Erythroblast (primary cell): ENCODE results near the gene RETSAT.
"Not testable (repeated sequence)": the region's sequence is repeated elsewhere in the genome, so short reads cannot be mapped to it uniquely, and the experiment has no call there.

Experiments
- DNase-seq, 2 experiments: peaks; one replicate each; lab custom pipeline; 2025; lab: John Stamatoyannopoulos, UW
- GATA1 ChIP-seq: IDR thresholded peaks from 2 replicates; pipeline ENCODE4 v1.6.1; 2011; ENCODE audit warnings: low read depth, mild to moderate bottlenecking, control low read depth, low read length, moderate library complexity
- POLR2A ChIP-seq: IDR thresholded peaks from 2 replicates; pipeline ENCODE4 v1.6.1; 2011; ENCODE audit warnings: mild to moderate bottlenecking, low read length

Gene RETSAT

DNA sequence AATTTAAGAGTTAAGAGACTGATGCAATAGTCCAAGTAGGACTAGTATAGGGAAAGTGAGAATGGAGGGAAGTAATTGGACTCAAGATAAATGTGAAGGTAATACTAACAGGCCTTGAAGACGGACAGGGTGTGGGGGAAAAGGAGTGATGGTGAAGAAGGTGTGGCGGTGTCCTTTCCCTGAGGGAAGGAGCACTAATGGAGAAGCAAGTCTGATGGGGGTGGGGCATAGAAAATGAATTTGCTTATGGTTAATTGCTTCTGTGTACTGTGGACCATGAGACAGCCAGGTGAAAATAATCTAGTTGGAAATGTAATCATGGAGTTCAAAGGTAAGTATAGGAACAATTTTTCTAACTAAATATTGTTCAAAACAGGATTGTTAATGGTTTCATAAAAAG lies 19.4 kb downstream of the RETSAT start:
- no peak for DNase-seq

DNA sequence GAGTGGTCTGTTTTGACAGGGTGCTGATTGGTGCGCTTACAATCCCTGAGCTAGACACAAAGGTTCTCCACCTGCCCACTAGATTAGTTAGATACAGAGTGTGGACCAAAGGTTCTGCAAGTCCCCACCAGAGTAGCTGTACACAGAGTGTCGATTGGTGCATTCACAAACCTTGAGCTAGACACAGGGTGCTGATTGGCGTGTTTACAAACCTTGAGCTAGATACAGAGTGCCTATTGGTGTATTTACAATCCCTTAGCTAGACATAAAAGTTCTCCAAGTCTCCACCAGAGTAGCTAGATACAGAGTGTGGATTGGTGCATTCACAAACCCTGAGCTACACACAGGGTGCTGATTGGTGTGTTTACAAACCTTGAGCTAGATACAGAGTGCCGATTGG lies 20.5 kb downstream of the RETSAT start:
- DNase-seq = not testable (repeated sequence)

More for the DNA sequence above, 19.4 kb downstream of the RETSAT start:
- no peak for TF ChIP-seq GATA1
- TF ChIP-seq POLR2A = no peak

- no peak for TF ChIP-seq POLR2A
- no peak for TF ChIP-seq GATA1
- DNase-seq = no peak
Observed at GRCh38 chr2:85330839-85331636, 23.3 kb downstream of the RETSAT start.

GRCh38 chr2:85329701-85330100 lies 24.6 kb downstream of the RETSAT start:
- DNase-seq = not testable (repeated sequence)

DNA sequence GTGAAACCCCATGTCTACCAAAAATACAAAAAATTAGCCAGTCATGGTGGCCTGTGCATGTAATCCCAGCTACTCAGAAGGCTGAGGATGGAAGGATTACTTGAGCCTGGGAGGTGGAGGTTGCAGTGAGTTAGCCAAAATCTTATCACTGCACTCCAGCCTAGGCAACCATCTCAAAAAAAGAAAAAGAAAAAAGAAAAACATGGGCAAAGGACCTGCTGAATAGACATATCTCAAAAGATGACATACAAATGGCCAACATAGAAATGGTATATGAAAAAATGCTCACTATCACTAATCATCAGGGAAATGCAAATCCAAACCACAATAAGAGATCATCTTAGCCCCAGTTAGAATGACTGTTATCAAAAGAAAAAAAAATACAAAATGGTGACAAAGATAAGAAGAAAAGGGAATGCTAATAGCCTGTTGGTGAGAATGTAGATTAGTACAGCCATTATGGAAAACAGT lies 25.1 kb downstream of the RETSAT start:
- no peak for TF ChIP-seq GATA1
- TF ChIP-seq POLR2A = no peak
- peak; percentile 81 to 82 for DNase-seq

- DNase-seq = peak; percentile 95 to 97
- TF ChIP-seq POLR2A (peak; percentile 100), GATA1 (no peak)
Observed at GRCh38 chr2:85327822-85328617, 26.3 kb downstream of the RETSAT start, which contains the start of gene TGOLN2. Gene TGOLN2 (minus strand): TSS chr2:85327989. CDS start chr2:85327962, 27 bp downstream.

DNA sequence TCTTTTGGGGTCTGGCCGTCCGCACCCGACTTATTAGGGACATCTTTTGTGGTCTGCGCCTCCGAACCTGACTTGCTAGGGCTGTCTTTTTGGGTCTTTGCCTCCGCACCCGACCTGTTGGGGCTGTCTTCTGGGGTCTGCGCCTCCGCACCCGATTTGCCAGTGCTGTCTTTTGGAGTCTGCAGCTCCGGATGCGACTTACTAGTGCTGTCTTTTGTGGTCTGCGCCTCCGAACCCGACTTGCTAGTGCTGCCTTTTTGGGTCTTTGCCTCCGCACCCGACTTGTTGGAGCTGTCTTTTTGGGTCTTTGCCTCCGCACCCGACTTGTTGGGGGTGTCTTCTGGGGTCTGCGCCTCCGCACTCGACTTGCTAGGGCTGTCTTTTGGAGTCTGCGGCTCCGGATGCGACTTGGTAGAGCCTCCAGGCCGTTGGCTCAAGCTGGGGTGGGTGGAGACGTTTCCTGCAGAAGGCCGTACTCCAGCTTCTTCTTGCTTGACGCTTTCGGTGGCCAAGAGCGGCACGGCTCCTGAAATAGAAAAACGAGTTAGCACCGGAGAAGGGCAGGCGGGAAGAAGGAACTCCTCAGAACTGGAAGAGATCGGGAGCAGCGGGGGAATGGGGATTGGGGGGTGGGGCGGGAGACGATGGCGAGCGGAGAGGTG lies 27.0 kb downstream of the RETSAT start:
- peak; percentile 77 to 78 for DNase-seq
- TF ChIP-seq GATA1 (no peak), POLR2A (no peak)

- DNase-seq = peak; percentile 73 to 76
- TF ChIP-seq POLR2A (peak; percentile 26), GATA1 (no peak)
Observed at GRCh38 chr2:85326406-85327159, 27.7 kb downstream of the RETSAT start.

GRCh38 chr2:85325466-85325811 lies 28.9 kb downstream of the RETSAT start:
- no peak for DNase-seq
- TF ChIP-seq POLR2A = no peak
- TF ChIP-seq GATA1 = no peak

- TF ChIP-seq GATA1 (no peak), POLR2A (no peak)
- peak in 1 of 2 experiments; percentile 13 for DNase-seq
Observed at GRCh38 chr2:85324639-85325465, 29.5 kb downstream of the RETSAT start.

DNA sequence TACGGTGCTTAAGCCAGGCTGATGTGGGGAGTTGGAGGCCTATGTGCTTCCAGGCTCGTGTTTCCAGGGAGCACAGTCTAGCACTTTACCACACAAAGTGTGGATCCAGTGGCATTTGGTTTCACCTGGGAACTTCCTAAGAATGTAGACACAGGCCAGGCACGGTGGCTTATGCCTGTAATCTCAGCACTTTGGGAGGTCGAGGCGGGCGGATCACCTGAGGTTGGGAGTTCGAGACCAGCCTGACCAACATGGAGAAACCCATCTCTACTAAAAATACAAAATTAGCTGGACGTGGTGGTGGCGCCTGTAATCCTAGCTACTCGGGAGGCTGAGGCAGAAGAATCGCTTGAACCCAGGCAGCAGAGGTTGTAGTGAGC lies 30.4 kb downstream of the RETSAT start:
- not testable (repeated sequence) for DNase-seq

- no peak for DNase-seq
- TF ChIP-seq GATA1 (no peak), POLR2A (no peak)
Observed at GRCh38 chr2:85323351-85323987, 30.9 kb downstream of the RETSAT start.
